ENCODE measurements around the gene EDDM13.
"Not testable (repeated sequence)": the region's sequence is repeated elsewhere in the genome, so short reads cannot be mapped to it uniquely, and the experiment has no call there.

Gene EDDM13

GRCh38 chr19:56295531-56296455, 23.2 kb downstream of the EDDM13 start:
- no peak for DNase-seq

GRCh38 chr19:56297010-56297409, 24.5 kb downstream of the EDDM13 start:
- DNase-seq: no peak

GRCh38 chr19:56299688-56300087, 27.1 kb downstream of the EDDM13 start:
- DNase-seq: no peak

GRCh38 chr19:56301155-56301554, 28.6 kb downstream of the EDDM13 start:
- DNase-seq: no peak

GRCh38 chr19:56301886-56302620, 29.5 kb downstream of the EDDM13 start:
- no peak for DNase-seq

- DNase-seq: no peak
Observed at GRCh38 chr19:56304243-56304642, 31.7 kb downstream of the EDDM13 start.

- DNase-seq: no peak
Observed at GRCh38 chr19:56306016-56306415, 33.5 kb downstream of the EDDM13 start.

- not testable (repeated sequence) for DNase-seq
Observed at GRCh38 chr19:56307062-56307461, 34.5 kb downstream of the EDDM13 start.

- DNase-seq: no peak
Observed at GRCh38 chr19:56308792-56309191, 36.2 kb downstream of the EDDM13 start.

GRCh38 chr19:56309511-56310185, 37.1 kb downstream of the EDDM13 start:
- no peak for DNase-seq

GRCh38 chr19:56310462-56310861, 37.9 kb downstream of the EDDM13 start:
- no peak for DNase-seq

GRCh38 chr19:56312342-56312741, 39.8 kb downstream of the EDDM13 start:
- no peak for DNase-seq

- no peak for DNase-seq
Observed at GRCh38 chr19:56312787-56313657, 40.5 kb downstream of the EDDM13 start.

- no peak for DNase-seq
Observed at GRCh38 chr19:56314018-56314380, 41.5 kb downstream of the EDDM13 start.

GRCh38 chr19:56314381-56315076, 42.0 kb downstream of the EDDM13 start, which contains the start of gene ZSCAN5A:
Gene ZSCAN5A (minus strand): TSS chr19:56314839. CDS start chr19:56225046, 89,793 bp downstream.
- DNase-seq: peak; percentile 91

GRCh38 chr19:56315077-56315828, 42.7 kb downstream of the EDDM13 start:
- DNase-seq: peak; percentile 94

- no peak for DNase-seq
Observed at GRCh38 chr19:56316728-56317127, 44.2 kb downstream of the EDDM13 start.

- no peak for DNase-seq
Observed at GRCh38 chr19:56317749-56318148, 45.2 kb downstream of the EDDM13 start.

- DNase-seq: no peak
Observed at GRCh38 chr19:56319991-56320390, 47.4 kb downstream of the EDDM13 start.

GRCh38 chr19:56321254-56321988, 48.9 kb downstream of the EDDM13 start:
- no peak for DNase-seq
